RKO (cell line): ENCODE measurements around the gene DUOXA2.

Source experiments
- DNase-seq: peaks from one replicate; pipeline ENCODE4 v3.0.0-alpha.2; 2016; ENCODE audit warnings: low spot score

DUOXA2 gene

DNA sequence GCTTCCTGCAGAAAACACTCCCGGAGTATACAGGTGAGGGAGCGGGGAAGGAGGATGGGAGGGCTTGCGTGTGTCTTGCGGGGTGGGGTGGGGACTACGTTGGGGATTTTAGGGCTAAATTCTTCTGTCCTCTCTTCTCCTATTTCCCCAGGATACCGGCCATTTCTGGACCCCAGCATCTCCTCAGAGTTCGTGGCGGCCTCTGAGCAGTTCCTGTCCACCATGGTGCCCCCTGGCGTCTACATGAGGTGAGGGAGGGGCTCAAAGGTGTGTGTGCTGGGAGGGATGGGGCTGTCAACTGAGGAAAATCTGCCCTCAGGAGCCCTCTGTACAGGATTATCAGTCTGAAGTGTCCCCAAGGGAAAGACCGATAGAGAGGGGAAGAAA, 22.2 kb downstream of the DUOXA2 start:
- DNase-seq, result no peak

GRCh38 chr15:45137703-45138102, 23.6 kb downstream of the DUOXA2 start:
- no peak for DNase-seq

- no peak for DNase-seq
Observed at GRCh38 chr15:45138814-45139765, 25.0 kb downstream of the DUOXA2 start.

- no peak for DNase-seq
Observed at GRCh38 chr15:45139770-45140169, 25.6 kb downstream of the DUOXA2 start.

GRCh38 chr15:45140557-45141250, 26.6 kb downstream of the DUOXA2 start:
- no peak for DNase-seq

DNA sequence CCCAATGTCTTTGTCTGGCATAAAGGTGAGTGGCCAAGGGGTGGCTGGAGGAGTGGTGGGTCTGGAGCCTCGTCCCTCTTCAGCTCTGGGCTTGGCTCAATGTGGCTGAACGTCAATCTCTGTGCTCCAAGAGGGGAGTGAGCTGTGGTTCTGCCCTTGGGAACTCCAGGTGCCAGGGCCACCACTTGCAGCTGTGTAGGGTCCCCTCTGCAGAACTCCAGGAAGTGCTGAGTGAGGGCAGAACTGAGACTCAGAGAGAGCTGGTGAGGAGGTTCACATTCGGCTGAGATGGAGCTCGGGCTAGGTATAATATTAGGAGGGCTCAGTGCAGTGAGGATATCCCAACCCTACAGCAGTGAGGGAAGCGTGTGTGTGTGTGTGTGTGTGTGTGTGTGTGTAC, 27.3 kb downstream of the DUOXA2 start:
- DNase-seq, result no peak

GRCh38 chr15:45143056-45143455, 28.9 kb downstream of the DUOXA2 start:
- no peak for DNase-seq

DNA sequence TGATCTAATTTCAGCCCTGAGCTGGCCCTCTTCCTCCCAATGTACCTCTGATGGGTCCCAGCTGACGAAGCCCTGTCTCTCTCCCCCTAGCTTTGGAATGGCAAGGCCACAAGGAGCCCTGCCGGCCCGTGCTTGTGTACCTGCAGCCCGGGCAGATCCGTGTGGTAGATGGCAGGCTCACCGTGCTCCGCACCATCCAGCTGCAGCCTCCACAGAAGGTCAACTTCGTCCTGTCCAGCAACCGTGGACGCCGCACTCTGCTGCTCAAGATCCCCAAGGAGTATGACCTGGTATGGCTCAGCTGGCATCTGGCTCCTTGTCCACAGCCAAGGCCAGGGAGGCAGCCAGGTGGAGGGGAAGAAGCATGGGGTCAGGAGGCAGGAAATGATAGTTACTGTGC, 29.8 kb downstream of the DUOXA2 start:
- DNase-seq, result no peak

- DNase-seq, result no peak
Observed at GRCh38 chr15:45144775-45145174, 30.6 kb downstream of the DUOXA2 start.

DNA sequence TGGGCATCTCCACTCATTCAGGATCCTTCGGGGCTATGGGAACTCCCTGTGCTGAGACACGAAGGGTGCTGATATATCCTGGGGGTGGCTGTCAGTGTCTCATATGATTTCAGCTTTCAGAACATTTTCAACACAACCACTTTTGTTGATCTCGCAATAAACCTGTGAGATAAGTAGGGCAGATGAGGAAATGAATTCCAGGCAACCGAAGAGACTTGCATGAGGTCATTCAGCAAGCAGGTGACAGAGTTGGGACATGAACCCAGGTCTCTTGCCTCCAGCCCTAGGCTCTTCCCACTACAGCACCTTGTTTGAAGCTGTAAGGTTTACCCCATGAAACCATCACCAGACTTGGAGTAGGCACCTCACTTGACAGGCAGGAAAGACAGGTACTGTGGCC, 32.3 kb downstream of the DUOXA2 start:
- DNase-seq, result no peak

DNA sequence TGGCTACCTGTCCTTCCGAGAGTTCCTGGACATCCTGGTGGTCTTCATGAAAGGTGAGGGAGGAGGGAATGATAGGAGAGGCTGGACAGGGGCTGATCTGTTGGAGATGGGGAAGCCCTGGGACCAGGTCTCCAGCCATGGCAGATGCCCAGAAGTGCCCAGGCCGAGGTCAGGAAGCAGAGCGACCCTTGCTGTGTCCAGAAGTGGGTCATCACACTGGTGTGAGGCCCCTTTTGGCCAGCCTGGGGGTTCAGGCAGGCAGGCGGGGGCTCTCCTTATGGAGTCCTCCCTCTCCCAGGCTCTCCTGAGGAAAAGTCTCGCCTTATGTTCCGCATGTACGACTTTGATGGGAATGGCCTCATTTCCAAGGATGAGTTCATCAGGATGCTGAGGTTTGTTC, 33.5 kb downstream of the DUOXA2 start:
- DNase-seq, result no peak

DNA sequence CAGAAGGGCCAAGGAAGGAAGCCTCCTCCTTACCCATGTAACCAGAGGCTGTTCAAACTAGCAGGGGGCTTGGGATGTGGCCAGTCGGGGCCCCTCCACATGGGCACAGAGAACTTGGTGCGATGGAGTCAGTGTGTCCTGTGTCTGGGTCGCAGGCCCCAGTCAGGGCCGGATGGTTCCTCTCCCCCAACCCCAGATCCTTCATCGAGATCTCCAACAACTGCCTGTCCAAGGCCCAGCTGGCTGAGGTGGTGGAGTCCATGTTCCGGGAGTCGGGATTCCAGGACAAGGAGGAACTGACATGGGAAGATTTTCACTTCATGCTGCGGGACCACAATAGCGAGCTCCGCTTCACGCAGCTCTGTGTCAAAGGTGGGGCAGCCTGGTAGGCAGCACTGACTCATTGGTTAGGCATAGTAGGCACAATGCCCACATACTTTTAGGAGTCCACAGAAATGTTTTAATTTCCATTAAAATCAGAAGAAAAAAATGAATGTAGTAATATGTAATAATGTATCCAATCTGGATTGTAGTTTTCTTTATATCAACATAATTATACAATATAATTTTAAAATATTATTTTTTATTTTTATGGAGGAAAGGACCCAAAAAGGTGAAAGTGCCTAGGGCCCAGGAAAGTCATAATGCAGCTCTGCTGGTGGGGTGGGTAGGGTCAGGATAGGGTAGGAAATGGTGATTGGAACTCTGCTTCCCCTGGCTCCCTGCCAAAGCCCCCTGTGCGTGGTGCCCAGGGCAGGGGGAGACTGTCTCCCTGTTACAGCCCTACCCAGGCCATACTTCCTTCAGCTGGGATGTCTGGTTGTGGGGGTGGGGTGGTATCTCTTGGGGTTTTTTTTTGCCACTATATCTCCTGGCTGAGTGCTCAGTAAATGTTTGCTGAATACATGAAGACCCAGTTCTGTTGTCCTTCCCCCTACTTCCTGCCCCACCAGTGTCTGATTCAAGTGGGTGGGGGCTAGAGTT, 34.2 kb downstream of the DUOXA2 start:
- DNase-seq, result no peak

- DNase-seq, result no peak
Observed at GRCh38 chr15:45149060-45149459, 34.9 kb downstream of the DUOXA2 start.

- no peak for DNase-seq
Observed at GRCh38 chr15:45150481-45150880, 36.4 kb downstream of the DUOXA2 start.

DNA sequence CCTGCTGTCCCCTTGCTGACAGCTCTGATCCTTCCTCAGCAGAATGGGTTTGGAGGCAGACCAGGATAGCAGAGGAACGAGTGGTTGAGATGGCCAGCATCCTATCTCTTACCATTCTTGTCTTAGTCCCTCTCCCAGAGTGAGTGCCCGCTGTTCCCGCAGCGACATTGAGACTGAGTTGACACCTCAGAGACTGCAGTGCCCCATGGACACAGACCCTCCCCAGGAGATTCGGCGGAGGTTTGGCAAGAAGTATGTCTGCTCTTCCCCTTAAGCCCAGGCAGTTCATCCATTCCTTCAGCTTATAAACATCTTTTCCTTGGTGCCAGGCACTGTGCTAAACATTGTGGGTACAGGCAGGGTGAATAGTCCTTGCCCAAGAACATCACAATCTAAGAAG, 36.9 kb downstream of the DUOXA2 start:
- no peak for DNase-seq

- DNase-seq, result no peak
Observed at GRCh38 chr15:45151998-45152828, 38.1 kb downstream of the DUOXA2 start.

DNA sequence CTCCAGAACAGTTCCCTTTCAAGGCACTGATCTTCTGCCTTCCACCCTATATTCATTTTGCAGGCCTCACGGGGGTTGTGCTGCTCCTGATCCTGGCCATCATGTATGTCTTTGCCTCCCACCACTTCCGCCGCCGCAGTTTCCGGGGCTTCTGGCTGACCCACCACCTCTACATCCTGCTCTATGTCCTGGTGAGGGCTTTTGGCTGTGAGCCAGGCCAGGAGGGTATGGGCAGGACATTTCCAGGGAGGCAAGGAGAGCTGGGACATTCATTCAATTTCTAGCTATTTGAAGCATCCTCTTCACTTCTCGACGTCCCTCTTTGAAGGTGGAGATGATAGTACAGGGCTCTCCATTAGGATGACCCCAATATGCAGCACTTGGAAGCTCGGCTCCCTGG, 41.6 kb downstream of the DUOXA2 start:
- DNase-seq, result no peak

GRCh38 chr15:45156744-45157455, 42.8 kb downstream of the DUOXA2 start:
- no peak for DNase-seq

- no peak for DNase-seq
Observed at GRCh38 chr15:45157974-45158373, 43.8 kb downstream of the DUOXA2 start.

DNA sequence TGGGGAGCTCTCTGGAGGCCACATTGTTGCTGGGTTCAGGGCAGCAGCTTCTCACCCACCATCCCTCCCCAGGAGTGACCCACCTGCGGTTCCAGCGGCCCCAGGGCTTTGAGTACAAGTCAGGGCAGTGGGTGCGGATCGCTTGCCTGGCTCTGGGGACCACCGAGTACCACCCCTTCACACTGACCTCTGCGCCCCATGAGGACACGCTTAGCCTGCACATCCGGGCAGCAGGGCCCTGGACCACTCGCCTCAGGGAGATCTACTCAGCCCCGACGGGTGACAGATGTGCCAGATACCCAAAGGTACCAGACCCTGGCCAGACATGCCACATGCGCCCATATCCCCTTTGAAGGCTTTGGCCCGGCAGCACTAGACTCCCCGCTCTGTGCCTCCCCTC, 47.5 kb downstream of the DUOXA2 start:
- no peak for DNase-seq
